GM19099 (cell line): ENCODE results near the gene C10orf71.

ENCODE experiments used
- POLR2A ChIP-seq: IDR thresholded peaks from 3 replicates; pipeline ENCODE4 v1.6.1; 2011; ENCODE audit warnings: low read depth; ENCODE audit not compliant: insufficient read length; ENCODE audit errors: extremely low read depth

C10orf71 gene

GRCh38 chr10:49362596-49363260, 63.8 kb downstream of the C10orf71 start:
- TF ChIP-seq POLR2A: no peak

GRCh38 chr10:49363309-49364031, 64.5 kb downstream of the C10orf71 start:
- no peak for TF ChIP-seq POLR2A

GRCh38 chr10:49364051-49364450, 65.1 kb downstream of the C10orf71 start:
- TF ChIP-seq POLR2A: no peak

- TF ChIP-seq POLR2A: no peak
Observed at GRCh38 chr10:49364747-49365146, 65.8 kb downstream of the C10orf71 start.

- no peak for TF ChIP-seq POLR2A
Observed at GRCh38 chr10:49365275-49365674, 66.3 kb downstream of the C10orf71 start.

- no peak for TF ChIP-seq POLR2A
Observed at GRCh38 chr10:49365675-49366415, 66.9 kb downstream of the C10orf71 start.

- no peak for TF ChIP-seq POLR2A
Observed at GRCh38 chr10:49366460-49366859, 67.5 kb downstream of the C10orf71 start.

- TF ChIP-seq POLR2A: no peak
Observed at GRCh38 chr10:49367600-49367999, 68.6 kb downstream of the C10orf71 start.

- TF ChIP-seq POLR2A: no peak
Observed at GRCh38 chr10:49368256-49368655, 69.3 kb downstream of the C10orf71 start.

- no peak for TF ChIP-seq POLR2A
Observed at GRCh38 chr10:49369216-49370162, 70.5 kb downstream of the C10orf71 start.

GRCh38 chr10:49370326-49371100, 71.5 kb downstream of the C10orf71 start:
- TF ChIP-seq POLR2A: no peak

GRCh38 chr10:49371967-49372366, 73.0 kb downstream of the C10orf71 start:
- TF ChIP-seq POLR2A: no peak

- TF ChIP-seq POLR2A: no peak
Observed at GRCh38 chr10:49373361-49373760, 74.4 kb downstream of the C10orf71 start.

GRCh38 chr10:49374740-49375139, 75.8 kb downstream of the C10orf71 start:
- no peak for TF ChIP-seq POLR2A

GRCh38 chr10:49375611-49376010, 76.6 kb downstream of the C10orf71 start:
- TF ChIP-seq POLR2A: no peak
